ENCODE measurements around the gene MYLK2.
"Not testable (repeated sequence)": the region's sequence is repeated elsewhere in the genome, so short reads cannot be mapped to it uniquely, and the experiment has no call there.

The MYLK2 gene

DNA sequence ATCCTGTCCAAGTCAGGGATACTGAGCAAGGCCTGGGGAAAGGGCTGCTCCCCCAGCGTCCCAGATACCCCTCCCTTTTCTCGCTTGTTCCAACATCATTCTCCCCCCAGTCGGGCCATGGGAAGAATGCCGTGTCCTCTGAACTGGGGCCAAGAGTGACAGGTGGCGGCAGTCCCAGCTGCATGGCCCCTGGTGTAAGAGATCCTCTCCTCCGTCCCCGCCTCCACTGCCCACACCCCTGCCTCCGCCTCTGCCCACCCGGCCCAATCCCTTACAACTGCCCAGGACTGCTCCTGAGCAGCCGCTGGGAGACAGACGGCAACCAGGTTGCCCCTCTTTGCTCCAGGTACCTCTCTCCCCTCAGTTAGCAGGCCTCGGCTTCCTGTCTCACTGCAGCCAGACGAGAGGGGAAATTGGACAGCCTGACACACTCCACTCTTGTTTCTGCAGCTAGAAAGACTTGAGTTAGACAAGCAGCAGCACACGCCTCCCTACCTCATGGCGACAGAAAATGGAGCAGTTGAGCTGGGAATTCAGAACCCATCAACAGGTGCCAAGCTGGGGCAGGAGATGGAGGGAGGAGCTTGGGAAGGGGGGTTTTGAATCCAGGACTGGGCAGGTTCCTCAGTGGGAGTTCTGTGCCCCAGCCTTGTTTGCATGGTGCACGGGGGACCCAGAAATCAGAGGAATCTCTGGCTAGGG lies at the start of gene MYLK2:
Gene MYLK2 (plus strand): TSS at position 274 of the 702 bp plus-strand sequence. CDS start 225 bp downstream, at position 499.
- no peak for DNase-seq

GRCh38 chr20:31769681-31770080 lies 49.5 kb upstream of the MYLK2 start:
- no peak for DNase-seq

- DNase-seq = no peak
Observed at GRCh38 chr20:31770243-31770642, 48.9 kb upstream of the MYLK2 start.

DNA sequence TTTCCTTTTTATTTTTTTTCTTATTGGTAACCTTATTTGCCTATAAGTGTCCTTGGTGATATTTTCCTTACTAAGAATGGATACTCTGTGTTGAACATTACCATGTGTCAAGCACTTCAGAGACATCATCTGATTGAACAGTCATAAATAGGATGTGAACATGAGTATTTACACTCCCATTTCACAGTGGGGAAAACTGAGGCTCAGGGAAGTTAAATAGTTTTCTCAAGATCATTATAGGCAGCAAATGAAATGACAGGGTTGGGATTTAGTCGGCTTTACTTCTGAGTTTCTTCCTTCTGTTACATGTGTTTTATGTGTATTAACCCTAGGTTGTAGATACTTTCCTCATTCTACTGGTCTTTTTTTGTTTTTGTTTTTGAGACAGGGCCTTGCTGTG lies 44.7 kb upstream of the MYLK2 start:
- no peak for DNase-seq

DNA sequence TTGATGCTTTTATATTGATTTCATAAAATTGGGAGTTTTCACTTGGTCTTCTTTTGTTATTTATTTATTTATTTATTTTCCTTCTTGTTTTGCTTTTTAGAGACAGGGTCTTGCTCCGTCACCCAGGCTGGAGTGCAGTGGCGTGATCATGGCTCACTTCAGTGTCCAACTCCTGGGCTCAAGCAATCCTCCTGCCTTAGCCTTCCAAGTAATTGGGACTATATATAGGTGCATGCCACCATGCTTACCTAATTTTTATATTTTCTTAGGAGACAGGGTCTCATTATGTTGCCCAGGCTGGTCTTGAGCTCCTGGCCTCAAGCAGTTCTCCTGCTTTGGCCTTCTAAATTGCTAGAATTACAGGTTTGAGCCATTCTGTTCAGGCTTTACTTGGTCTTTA lies 38.3 kb upstream of the MYLK2 start:
- no peak for DNase-seq

DNA sequence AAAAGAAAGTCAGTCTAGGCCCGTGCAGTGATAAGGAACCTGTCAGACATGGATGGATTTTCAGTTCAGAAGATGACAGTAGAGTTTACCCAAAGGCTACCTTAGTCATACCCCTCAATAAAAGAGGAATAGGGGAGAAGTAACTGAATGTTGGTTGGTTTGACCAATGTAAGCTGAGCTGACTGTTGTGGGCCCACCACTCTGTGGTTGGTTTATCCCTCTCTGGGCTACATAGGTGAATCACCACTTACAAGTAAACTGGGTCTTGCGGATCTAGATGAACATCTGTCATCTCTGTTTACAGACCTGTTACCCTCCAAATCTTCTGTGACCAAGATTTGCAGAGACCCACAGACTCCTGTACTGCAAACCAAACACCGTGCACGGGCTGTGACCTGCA lies 37.2 kb upstream of the MYLK2 start:
- DNase-seq = no peak

- no peak for DNase-seq
Observed at GRCh38 chr20:31784354-31785044, 34.7 kb upstream of the MYLK2 start.

DNA sequence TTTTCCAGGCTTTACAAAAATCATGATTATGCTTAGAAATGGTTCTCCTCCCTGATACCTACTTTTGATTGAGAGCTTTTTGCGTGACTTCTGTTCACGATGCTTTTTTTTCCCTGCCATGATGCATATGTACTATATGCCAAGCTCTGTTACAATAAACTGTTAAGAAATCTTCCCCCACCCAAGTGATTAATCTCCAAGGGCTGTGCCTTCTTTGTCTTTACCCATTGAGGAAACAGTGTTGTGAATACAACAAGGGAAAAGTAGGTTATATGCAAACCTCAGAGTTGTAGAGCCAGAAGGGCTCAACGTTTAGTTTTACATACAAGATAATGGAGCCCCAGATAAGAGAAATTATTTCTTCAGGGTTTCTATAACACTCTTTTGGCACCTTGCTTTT lies 34.1 kb upstream of the MYLK2 start:
- DNase-seq = no peak

GRCh38 chr20:31788578-31788977 lies 30.6 kb upstream of the MYLK2 start:
- no peak for DNase-seq

- DNase-seq = no peak
Observed at GRCh38 chr20:31790401-31790800, 28.8 kb upstream of the MYLK2 start.

DNA sequence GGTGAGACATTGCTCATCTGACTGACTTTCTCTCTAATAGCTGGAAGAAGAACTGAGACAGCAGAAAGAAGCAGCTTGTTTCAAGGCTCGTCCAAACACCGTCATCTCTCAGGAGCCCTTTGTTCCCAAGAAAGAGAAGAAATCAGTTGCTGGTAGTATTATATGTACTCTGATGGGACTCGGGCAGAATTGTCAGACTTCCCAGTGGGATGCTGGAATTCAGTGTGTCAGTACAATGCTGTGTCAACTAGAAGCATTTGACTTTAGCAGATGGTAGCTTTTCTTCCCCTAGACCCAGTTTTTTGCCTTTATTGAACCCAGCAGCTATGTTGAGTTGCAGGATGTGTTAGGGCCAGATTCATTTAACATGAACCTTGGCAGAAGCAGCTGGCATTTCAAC lies 21.8 kb upstream of the MYLK2 start:
- no peak for DNase-seq

GRCh38 chr20:31801508-31801907 lies 17.6 kb upstream of the MYLK2 start:
- DNase-seq = no peak

GRCh38 chr20:31803552-31804291 lies 15.4 kb upstream of the MYLK2 start:
- DNase-seq = no peak

GRCh38 chr20:31806564-31807355 lies 12.4 kb upstream of the MYLK2 start:
- DNase-seq = no peak

DNA sequence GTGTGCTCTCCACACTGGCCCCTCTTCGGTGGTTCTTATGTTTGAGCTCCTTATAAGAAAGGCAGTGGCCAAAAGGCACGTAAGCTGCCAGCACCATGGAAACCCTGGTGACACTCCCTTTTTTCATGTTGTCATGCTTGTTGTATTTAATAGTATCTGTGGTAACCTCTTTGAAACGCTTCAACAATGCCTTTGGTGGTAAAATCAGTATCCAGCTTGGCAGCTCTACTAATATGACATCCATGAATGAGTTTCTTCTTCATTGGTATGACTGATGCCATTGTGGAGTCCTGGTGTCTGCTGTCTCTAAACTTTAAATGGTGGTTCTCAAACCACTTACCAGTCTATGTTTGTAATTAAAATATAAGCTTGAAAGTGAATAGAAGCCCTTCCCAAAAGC lies 10.7 kb upstream of the MYLK2 start:
- DNase-seq = no peak

DNA sequence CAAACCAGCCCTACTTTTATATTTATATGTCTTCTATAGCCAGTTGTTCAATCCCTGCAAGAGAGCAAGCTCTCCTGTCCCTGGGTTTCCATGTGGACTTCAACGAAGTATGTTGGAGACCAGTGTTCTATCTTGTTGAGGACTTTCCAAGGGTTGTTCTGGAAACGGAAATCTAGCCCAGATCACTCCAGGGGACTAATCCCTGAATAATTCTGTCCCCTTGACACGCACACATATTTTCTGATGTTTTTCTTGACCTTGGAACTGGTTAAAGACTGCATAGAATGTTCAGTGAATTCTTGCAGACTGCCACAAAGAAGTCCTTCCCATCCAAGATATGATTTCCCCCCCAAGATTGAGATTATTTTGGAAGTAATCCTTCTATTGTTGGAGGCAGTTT lies 9.5 kb upstream of the MYLK2 start:
- DNase-seq = no peak

GRCh38 chr20:31811198-31811597 lies 8.0 kb upstream of the MYLK2 start:
- DNase-seq = no peak

DNA sequence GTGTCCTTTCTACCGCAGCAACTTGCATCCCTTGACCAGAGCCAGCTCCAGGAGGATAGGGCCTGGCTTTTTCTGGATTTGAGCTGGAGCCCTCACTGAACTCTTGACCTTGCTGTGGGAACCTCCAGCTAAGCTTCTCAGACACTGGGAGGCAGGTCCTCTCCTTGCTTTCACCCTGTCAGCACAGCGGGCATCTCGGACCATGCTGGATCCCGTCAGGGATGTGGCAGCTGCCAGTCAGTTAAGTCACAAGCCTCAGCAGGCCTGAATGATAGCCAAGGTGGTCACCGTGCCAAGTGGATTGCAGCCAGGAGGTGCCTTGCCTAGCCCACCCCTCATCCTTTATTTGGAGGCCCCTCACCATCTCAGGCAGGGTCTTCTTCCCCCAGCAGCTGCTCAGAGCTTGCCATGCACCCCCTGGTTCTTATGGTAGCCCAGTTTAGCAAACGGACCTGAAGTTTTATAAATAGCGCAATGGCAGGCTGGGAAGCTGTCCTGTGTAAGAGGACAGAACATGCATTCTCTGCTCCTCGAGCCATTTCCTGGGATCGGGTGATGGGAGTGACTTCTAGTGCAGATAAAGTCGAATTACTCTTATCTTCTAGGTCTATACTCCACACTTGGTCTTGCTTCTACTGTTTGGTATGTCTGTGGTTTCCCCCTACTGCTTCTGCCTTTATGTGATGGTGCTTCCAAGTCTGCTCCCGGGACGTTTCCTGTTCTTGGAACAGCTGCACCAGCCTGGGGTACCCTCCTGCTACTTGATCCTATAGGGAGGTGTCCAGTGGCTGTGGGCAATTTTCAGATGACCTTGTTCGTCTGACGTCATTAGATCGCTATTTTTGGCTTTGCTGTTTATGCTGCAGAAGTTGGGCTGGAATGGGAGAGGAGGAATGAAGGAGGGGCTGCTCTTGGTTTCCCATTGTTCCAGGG lies 7.1 kb upstream of the MYLK2 start:
- no peak for DNase-seq

DNA sequence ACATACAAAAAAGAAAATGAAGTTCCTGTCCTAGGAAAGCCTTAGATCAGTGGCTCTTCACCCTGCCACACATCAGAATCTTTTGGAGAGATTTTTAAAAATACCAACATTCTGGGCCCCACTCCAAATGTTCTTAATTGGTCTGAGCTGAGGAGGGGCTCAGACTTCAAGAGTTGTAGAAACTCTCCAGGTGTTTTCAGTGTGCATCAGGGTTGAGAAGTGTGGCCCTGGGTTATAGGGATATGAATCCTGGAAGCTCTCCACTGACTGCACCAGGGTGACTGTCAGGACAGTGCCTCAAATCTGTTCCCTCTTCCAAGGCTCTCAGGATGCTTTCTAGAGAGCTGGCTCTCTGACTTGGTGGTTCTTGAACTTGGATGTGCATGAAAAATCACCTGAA lies 5.5 kb upstream of the MYLK2 start:
- DNase-seq = no peak

GRCh38 chr20:31814142-31814541 lies 5.0 kb upstream of the MYLK2 start:
- not testable (repeated sequence) for DNase-seq

- no peak for DNase-seq
Observed at GRCh38 chr20:31815408-31816188, 3.6 kb upstream of the MYLK2 start.
